Type B pancreatic cell (in vitro differentiated cells): Measurements from ENCODE around the gene SPACA4. TPM values are rescaled to one million over a fixed set of nuclear protein-coding genes. Genes with fewer than 3 reads are reported as not detected.

Experiments used
- DNase-seq: peaks from one replicate; pipeline ENCODE4 v3.0.0; 2021; ENCODE audit warnings: mixed read lengths; ENCODE audit not compliant: unreplicated experiment; ENCODE audit errors: extremely low spot score
- H3K27ac Mint-ChIP-seq: 2 replicates; pipeline ENCODE4 v1.8.0; 2021; ENCODE audit warnings: mild to moderate bottlenecking, mixed read lengths
- H3K27me3 Mint-ChIP-seq: 2 replicates; pipeline ENCODE4 v1.8.0; 2021; ENCODE audit warnings: mixed read lengths
- H3K36me3 Mint-ChIP-seq: 2 replicates; pipeline ENCODE4 v1.8.0; 2021; ENCODE audit warnings: mixed read lengths
- H3K4me1 Mint-ChIP-seq: one replicate; pipeline ENCODE4 v1.8.0; 2021; ENCODE audit warnings: mixed read lengths; ENCODE audit not compliant: unreplicated experiment
- H3K4me3 Mint-ChIP-seq: 2 replicates; pipeline ENCODE4 v1.8.0; 2021; ENCODE audit warnings: mild to moderate bottlenecking, mixed read lengths
- H3K9me3 Mint-ChIP-seq: 2 replicates; pipeline ENCODE4 v1.8.0; 2021; ENCODE audit warnings: mixed read lengths
- total RNA-seq: library from RNA; stranded (reverse); gene quantifications from 2 replicates; pipeline ENCODE4 v1.2.1, GENCODE V29; 2021; ENCODE audit warnings: low replicate concordance
- TF ChIP-seq, protein P1 (sequence below): fragments of 200-600 bp; sonication (generic); conservative IDR thresholded peaks from 2 replicates; pipeline ENCODE4 v1.5.0; 2021; ENCODE audit warnings: antibody characterized with exemption, mild to moderate bottlenecking

Gene SPACA4
- total RNA-seq, 1 donor from 2014 or later, result not detected

DNA sequence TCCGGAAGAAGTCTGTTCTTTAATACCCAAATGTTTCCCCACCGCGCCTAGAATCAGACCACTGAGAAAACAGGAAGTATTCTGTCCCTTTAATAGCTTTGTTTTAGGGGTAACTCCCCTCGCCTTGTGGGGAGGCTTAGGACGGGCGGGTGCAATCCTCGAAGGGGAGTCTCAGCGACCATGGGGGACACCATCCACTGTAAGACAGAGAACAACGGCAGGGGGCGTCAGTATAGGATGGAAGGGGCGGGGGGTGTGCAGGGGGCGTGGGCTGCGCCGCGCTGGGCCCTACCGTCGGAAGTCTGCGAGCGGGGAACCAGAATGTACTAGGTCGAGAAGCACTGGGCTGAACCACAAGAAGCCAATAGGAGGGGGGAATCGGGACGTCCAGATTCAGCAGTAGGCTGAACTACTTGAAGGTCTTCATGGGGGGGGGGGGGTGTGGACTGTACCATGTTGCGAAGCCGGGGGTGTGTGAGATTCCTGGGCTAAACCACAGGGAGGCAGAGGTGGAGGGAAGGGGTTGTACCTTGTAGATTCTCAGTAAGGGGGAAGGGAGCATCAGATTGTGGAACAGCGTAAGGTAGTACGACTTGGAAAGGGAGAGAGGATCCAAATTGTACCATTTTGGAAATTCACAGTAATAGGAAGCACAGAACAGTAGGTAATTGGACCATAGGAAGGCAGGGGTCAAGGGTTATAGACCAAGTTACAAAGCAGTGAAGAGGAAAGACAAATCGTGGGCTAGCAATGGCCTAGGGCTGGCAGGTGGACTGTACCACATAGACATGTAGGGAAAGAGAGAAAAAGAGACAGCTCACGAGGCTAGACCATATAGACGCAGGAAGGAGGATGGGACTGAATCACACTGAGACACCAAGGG lies 31.6 kb downstream of the SPACA4 start:
- Mint-ChIP-seq H3K36me3 (peaks cover 11% of the 10 kb centered on the region), H3K9me3 (no peaks in the 10 kb centered on the region), H3K27me3 (no peaks in the 10 kb centered on the region), H3K27ac (peak overlapping the region; percentile 96), H3K4me1 (peaks cover 18% of the 10 kb centered on the region), H3K4me3 (peak overlapping the region; percentile 91)
- DNase-seq, result peak; percentile 86
- TF ChIP-seq, protein P1, sequence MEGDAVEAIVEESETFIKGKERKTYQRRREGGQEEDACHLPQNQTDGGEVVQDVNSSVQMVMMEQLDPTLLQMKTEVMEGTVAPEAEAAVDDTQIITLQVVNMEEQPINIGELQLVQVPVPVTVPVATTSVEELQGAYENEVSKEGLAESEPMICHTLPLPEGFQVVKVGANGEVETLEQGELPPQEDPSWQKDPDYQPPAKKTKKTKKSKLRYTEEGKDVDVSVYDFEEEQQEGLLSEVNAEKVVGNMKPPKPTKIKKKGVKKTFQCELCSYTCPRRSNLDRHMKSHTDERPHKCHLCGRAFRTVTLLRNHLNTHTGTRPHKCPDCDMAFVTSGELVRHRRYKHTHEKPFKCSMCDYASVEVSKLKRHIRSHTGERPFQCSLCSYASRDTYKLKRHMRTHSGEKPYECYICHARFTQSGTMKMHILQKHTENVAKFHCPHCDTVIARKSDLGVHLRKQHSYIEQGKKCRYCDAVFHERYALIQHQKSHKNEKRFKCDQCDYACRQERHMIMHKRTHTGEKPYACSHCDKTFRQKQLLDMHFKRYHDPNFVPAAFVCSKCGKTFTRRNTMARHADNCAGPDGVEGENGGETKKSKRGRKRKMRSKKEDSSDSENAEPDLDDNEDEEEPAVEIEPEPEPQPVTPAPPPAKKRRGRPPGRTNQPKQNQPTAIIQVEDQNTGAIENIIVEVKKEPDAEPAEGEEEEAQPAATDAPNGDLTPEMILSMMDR, result no peak

DNA sequence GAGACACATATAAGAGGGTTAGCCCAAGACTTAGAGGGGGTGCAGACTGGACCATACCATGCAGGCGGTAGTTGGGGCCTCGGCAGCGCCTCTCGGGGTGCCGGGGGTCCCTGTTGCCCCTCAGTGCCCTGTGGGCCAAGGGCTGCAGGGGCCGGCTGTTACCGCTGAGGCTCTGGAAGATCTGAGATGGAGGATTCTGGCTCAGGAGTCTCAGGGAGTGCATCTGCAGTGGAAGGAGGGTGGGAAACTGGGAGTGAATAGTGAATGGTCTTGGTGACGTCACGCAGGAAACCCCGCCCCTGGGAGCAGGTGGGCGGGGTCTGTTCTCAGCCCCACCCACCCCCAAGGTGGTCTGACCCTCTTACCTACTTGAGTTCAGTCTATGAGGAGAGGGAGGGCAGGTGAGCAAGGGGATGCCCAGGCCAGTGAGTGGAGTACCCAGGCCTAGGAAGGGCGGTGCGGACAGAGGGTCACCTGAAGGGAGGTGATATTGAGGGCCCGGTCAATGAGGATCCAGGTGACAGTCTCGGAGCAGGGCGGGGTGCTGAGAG lies 32.4 kb downstream of the SPACA4 start:
- no peak for DNase-seq
- peak overlapping the region; percentile 91 for H3K4me3 Mint-ChIP-seq
- TF ChIP-seq, protein P1, result no peak
- no peaks in the 10 kb centered on the region for H3K27me3 Mint-ChIP-seq
- H3K36me3 Mint-ChIP-seq, result peaks cover 11% of the 10 kb centered on the region
- H3K9me3 Mint-ChIP-seq, result no peaks in the 10 kb centered on the region
- H3K27ac Mint-ChIP-seq, result peak overlapping the region; percentile 96
- H3K4me1 Mint-ChIP-seq, result peaks cover 18% of the 10 kb centered on the region

DNA sequence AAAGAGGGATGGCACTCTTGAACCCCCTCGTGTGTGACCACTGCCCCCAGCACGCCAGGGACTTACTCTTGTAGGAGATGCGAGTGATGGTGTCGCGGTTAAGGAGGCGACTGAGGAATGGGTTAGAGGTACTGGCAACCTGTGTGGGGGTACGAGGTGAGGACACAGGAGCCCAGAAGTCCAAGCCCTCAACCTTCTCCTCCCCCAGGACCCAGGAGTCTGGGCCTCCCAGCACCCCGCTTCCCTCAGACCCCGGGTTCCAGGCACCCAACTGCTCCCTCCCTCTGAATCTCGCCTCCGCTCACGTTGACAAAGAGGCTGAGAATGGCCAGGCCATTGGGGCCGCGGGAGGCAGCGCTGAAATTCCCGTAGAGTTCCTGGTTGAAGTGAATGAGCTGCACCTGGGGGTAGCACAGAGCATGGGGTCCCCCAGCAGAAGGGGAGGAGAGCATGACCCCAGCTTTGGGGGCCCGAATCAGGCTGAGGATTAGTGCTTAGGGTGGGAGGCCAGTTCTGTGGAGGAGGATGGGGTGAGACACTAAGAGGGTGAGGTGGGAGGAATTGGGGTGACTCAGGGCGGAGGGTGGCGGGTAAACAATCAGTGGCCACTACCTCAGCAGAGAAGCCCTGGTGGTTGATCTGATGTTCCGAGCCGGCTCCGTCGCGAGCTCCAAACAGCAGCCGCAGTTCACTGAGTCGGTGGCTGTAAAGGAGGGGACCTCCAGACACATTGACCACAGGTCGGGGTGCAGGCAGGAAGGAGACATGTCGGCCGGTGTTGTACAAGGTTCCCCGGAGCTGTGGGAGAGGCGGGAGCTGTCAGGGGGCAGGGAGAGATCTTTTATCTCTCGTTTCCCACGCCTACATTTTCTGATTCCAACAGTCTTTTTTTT lies 33.2 kb downstream of the SPACA4 start:
- DNase-seq, result no peak
- Mint-ChIP-seq H3K27me3 (no peaks in the 10 kb centered on the region), H3K27ac (peak overlapping the region; percentile 96), H3K36me3 (peaks cover 11% of the 10 kb centered on the region), H3K9me3 (no peaks in the 10 kb centered on the region), H3K4me1 (peaks cover 12% of the 10 kb centered on the region), H3K4me3 (peak overlapping the region; percentile 75)
- TF ChIP-seq, protein P1, result no peak

DNA sequence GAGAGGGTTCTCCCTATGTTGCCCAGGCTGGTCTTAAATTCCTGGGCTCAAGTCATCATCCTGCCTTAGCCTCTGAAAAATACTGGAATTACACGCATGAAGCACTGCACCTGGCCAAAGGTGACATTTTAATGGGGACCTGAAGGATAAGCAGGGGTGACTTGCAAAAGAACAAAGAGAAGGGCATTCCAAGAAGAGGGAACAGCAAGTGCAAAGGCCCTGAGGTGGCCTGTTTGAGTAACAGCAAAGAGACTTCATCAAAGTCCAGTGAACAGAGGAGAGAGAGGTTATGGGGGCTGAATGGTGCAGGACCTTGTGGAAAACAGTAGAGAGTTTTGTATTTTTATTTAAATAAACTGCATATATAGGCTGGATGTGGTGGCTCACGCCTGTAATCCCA lies 35.3 kb downstream of the SPACA4 start:
- Mint-ChIP-seq H3K4me1 (peaks cover 22% of the 10 kb centered on the region), H3K9me3 (no peaks in the 10 kb centered on the region), H3K4me3 (no peak overlapping the region), H3K27ac (no peak overlapping the region), H3K27me3 (no peaks in the 10 kb centered on the region), H3K36me3 (peaks cover 11% of the 10 kb centered on the region)
- TF ChIP-seq, protein P1, result no peak
- DNase-seq, result no peak

DNA sequence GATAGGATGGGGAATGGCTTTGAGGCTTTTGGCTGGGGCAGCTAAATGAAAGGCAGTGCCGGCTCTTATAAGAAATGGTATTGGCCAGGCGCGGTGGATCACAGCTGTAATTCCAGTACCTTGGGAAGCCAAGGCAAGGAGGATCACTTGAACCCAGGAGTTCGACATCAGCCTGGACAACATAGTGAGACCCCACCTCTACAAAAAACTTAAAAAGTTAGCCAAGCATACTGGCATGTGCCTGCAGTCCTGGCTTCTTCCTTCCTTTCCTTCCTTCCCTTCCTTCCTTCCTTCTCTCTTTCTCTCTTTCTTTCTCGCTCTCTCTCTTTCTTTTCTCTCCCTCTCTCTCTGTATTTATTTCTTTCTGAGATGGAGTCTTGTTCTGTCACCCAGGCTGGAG lies 36.3 kb downstream of the SPACA4 start:
- Mint-ChIP-seq H3K36me3 (peaks cover 11% of the 10 kb centered on the region), H3K27me3 (no peaks in the 10 kb centered on the region), H3K9me3 (no peaks in the 10 kb centered on the region), H3K27ac (peak overlapping the region; percentile 9), H3K4me3 (no peak overlapping the region), H3K4me1 (peaks cover 25% of the 10 kb centered on the region)
- DNase-seq, result no peak
- TF ChIP-seq, protein P1, result no peak
